ENCODE results near the gene PRR5L.

- TF ChIP-seq REST (IDR thresholded peaks at IDR 0.05; ENCODE audit: unreplicated experiment): no peak
- TF ChIP-seq CTCF (conservative IDR thresholded peaks at IDR 0.05; ENCODE audit: low read depth in 2 of 2): no peak
- TF ChIP-seq POLR2AphosphoS5 (IDR thresholded peaks at IDR 0.05; ENCODE audit: low read depth): no peak
- no peak for TF ChIP-seq ZNF331 (CRISPR knock-in tag; IDR thresholded peaks at IDR 0.05; ENCODE audit: low read depth)
- TF ChIP-seq JUNB (IDR thresholded peaks at IDR 0.05; ENCODE audit: unreplicated experiment): no peak
- no peak for TF ChIP-seq ETS1 (IDR thresholded peaks at IDR 0.05)
- no peak for TF ChIP-seq EZH2 (IDR thresholded peaks at IDR 0.05; ENCODE audit: low read depth, unreplicated experiment)
- TF ChIP-seq EZH2phosphoT487 (IDR thresholded peaks at IDR 0.05; ENCODE audit: unreplicated experiment): no peak
- no peak for TF ChIP-seq CREB1 (CRISPR knock-in tag; IDR thresholded peaks at IDR 0.05; ENCODE audit: low read depth)
- TF ChIP-seq ZNF114 (CRISPR knock-in tag; IDR thresholded peaks at IDR 0.05): no peak
Observed at GRCh38 chr11:36432738-36433137, 136.7 kb downstream of the PRR5L start.

Measured in GM23338 (cell line).